Activated CD8-positive, alpha-beta memory T cell treated with anti-CD3 and anti-CD28 coated beads, Interleukin-2, amount 50 U/mL, for 1 hour (primary cell): ENCODE results near the gene FMN1.

Source experiments
- DNase-seq: peaks from one replicate; pipeline ENCODE4 v3.0.0-alpha.2; 2020; ENCODE audit errors: extremely low read depth

FMN1 gene

GRCh38 chr15:32919749-32920414 is 274.6 kb downstream of the FMN1 start:
- DNase-seq = no peak

GRCh38 chr15:32918547-32918946 is 276.0 kb downstream of the FMN1 start:
- no peak for DNase-seq

GRCh38 chr15:32910839-32911238 is 283.7 kb downstream of the FMN1 start:
- no peak for DNase-seq

DNA sequence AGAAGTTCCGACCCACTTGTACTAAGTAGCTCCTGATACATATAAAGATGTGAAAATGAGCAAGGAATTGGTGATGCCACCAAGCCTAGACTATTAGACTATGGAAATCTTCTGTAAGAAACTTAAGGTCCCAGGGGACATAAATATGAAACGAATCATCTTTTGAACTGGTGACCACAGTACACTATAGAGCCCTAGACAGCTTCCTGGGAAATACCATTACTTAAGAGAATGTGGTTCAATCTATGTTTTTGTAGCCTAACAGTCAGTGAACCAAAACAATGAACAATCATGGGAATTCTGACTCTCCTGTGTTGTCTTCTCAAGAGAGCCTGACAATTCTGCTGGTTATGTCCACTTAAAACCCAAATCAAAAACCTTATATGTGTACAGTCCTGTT is 285.1 kb downstream of the FMN1 start:
- no peak for DNase-seq

GRCh38 chr15:32908872-32909271 is 285.6 kb downstream of the FMN1 start:
- no peak for DNase-seq

DNA sequence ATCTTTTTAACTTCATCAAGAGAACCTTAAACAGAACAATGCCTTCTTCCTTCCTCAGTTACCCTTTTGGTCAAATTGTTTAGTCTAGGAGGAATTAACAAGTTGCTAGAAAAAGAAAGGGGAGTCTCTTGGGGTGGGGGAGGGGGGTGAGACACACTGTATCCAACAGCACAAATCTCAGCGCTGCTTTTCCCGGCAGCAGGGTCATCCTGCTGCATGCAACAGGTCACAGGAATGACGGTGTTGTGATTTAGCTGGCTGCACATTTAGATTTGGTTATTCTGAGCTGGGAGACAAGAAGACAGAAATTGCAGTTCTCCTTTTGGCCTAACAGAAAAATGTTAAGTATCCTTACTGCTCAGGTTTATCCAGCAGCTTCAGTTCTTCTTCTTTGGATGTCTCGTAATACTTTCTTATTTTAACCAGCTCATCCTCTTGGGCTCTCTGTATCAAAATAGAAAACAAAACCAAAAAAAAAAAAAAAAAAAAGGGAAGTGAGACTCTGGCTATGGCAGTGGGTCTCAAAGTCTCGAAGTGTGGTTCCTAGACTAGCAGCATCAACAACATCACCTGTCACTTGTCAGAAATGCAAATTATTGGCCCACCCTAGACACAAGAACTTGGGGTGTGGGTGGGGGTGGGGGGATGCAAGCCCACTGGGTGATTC is 286.2 kb downstream of the FMN1 start:
- DNase-seq = no peak

DNA sequence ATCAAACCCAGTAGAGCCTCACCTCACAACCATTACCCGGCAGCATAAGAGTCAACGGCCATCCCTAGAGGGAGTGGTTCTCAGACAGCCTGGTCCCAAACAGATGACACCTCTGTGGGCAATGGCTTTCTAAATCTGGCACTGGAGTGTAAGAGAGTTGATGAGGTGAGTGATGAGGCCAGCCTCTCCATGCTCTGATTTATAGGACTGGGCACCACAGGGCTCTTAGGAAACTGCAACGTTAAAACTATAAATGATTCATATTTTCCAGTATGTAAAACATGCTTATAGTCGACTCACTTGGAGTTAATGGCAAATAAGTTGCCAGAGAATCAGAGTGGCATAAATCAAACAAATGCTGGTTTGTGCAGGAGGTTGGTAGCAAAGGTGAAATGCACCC is 289.0 kb downstream of the FMN1 start:
- DNase-seq = no peak

DNA sequence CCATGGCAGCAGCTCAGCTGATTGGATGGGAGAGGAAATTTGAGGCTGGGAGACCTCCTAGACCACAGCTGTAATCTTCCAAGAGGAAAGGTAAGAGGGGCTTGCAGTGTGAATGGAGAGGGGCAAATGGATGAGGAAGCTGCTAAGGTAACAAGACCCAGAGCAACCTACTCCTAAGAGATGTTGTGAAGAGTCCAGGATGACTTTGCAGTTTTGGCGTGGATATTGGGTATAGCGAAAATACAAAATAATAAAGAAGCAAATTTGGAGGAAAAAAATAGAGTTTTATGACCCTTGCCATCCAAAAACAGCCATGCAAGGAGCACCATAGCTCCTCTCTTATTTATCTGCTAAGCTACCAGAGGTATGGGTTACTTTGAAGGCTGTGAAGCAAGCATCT is 290.1 kb downstream of the FMN1 start:
- DNase-seq = no peak

DNA sequence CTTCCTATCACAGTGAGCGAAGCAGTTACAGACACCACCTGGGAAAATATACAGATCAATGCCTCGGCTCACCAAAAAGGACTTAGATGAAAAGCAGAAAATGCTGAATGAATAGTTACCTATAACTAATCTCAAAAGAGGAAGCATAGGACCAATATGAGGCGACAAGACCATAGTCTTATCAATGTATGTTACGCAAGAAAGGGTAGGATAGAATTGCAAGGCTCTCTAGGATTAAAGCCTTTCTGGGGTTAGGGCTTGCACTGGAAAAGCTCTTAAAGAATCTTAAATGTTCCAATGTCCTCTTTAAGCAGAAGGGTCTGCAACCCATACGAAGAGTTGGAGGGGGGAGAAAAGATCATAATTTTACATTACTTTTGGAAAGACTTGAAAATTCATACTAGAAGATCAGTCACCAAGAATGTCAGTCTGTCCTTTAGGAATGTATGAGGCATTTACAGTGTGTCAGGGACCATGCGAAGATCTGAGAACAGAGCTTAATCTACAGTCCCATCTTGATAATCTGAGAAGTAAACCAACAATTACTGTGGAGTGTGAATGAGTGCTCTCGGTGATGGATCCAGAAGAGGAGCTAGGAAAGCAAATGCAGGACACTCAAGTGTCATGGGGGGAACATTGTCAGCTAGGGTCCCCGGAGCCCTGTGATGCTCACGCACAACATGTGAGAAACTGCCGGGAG is 290.8 kb downstream of the FMN1 start:
- DNase-seq = no peak

- DNase-seq = no peak
Observed at GRCh38 chr15:32901995-32902394, 292.5 kb downstream of the FMN1 start.

GRCh38 chr15:32901192-32901591 is 293.3 kb downstream of the FMN1 start:
- no peak for DNase-seq

- no peak for DNase-seq
Observed at GRCh38 chr15:32899126-32899596, 295.4 kb downstream of the FMN1 start.

- DNase-seq = no peak
Observed at GRCh38 chr15:32898414-32898813, 296.1 kb downstream of the FMN1 start.

DNA sequence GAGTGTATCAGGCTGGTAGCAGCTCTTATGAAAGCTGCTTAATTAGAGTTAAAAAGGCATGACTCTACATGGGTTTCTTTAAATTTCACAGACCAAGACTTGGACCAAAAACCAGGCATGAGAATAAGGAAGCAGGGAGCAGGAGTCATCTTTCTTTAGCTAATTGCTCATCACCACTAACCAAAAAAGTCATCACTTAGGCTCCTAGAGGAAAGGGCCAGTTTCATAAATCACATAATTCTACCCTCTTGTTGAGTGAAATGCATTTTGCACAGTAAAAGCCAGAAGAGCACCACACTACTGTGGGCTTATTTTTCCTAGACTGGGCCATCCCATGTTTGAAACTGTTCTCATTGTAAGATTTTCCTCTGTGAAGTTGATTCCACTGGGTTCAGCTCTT is 301.1 kb downstream of the FMN1 start:
- no peak for DNase-seq

DNA sequence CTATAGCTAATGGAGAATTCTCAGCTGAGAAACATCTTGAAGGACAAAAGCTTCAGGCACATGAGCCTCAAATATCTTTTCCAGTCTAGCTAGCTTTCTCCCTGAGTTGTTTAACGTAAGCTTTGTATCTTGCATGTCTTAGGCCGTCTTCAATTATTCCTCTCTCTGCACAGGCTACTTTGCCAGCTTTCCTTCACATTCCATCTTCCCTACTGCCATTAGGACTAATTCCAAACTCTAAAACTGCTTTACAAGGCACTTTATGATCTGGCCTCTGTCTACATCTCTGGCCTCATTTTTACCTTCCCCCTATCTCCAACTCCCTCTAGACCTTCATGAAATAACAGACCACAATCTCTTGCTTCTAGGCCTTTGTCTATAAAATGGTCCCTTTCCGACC is 305.3 kb downstream of the FMN1 start:
- DNase-seq = no peak

DNA sequence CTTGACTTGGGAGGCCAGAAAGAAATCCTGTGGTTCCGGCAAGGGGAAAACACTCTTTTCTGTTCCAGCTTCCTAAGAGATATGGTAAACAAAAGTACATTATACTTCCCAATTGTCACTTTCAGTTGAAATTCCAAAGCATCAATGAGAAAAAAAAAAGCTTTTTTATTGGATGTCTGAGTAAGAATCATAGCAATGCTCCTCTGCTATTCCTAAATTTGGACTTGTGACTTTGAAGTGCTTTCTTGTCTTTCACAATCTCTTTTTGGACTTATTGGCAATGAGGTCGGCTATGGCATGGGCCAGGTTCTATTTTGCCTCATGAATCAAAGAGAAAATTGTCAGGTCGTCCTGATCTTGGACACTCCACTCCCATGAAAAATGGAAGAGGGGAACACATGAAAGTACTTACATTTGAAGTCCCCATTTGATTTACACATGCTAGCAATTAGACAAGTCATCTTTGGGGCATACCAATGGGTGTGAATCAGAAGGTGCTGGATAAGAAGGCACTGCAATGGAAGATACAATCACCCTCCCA is 306.2 kb downstream of the FMN1 start:
- DNase-seq = no peak

- DNase-seq = no peak
Observed at GRCh38 chr15:32887090-32887489, 307.4 kb downstream of the FMN1 start.

- DNase-seq = no peak
Observed at GRCh38 chr15:32886459-32886858, 308.1 kb downstream of the FMN1 start.

DNA sequence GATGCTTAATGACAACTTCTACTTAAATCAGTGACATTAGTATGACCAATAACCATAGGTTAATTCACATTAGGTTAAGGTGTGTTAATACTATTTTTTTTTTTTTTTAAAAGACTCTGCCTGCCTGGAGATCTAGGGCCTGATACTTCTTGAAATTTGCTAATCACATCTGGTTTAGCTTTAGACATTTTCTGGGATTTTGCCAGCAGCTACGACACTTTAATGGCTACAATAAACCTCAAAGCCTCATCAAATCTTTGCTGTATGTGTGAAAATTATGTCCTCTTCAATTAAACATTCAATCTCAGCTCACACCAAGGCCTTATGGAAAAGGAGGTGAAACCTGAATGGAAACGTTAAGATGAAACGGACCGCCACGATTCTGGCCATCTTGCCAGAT is 308.8 kb downstream of the FMN1 start:
- no peak for DNase-seq

DNA sequence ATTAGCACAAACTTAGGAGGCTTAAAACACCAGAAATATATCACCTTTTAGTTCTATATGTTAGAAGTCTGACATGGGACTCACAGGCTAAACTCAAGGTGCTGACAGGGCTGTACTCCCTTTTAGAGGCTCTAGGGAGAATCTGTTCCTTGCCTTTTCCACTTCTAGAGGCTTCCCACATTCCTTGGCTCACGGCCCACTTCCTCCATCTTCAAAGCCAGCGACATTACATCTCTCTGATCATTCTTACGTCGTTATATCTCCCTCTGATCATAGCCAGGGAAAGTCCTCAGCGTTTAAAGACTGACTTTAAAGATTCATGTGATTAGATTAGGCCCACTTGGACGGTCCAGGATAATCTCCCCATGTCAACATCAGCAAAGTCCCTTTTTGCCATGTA is 310.4 kb downstream of the FMN1 start:
- DNase-seq = no peak

- DNase-seq = no peak
Observed at GRCh38 chr15:32882955-32883354, 311.6 kb downstream of the FMN1 start.

- DNase-seq = no peak
Observed at GRCh38 chr15:32881528-32881927, 313.0 kb downstream of the FMN1 start.

DNA sequence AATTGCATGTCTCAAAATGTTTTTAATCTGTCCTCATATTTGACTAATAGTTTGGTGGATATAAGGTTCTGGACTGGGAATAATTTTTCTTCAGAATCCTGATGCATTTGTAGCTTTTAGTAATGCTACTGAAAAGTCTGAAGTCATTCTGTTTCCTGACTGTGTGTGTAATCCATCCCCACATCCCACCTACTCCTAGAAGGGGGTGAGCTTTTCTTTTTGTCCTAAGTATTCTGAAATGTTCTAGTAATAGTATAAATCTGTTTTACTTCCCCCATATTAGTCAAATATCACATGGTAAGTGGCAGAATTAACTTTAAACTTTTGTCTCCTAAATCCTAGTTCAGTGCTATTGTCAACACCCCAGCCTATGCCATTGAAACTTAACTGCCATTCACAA is 313.9 kb downstream of the FMN1 start:
- DNase-seq = no peak
